Daoy (cell line): ENCODE data around the gene GSG1L. TPM values are rescaled to one million over a fixed set of nuclear protein-coding genes. Genes with fewer than 3 reads are reported as not detected.

Experiments
- DNase-seq: peaks from one replicate; pipeline ENCODE4 v3.0.0-alpha.2; 2015; ENCODE audit warnings: low read depth
- total RNA-seq: library from RNA; depleted of rRNA; stranded (reverse); fragments of >200 nt; shearing (Covaris generic); gene quantifications from 2 replicates; pipeline ENCODE4 v1.2.3, GENCODE V29; 2014

The GSG1L gene
- total RNA-seq, 1 experiment from 2014 or later: not detected

DNA sequence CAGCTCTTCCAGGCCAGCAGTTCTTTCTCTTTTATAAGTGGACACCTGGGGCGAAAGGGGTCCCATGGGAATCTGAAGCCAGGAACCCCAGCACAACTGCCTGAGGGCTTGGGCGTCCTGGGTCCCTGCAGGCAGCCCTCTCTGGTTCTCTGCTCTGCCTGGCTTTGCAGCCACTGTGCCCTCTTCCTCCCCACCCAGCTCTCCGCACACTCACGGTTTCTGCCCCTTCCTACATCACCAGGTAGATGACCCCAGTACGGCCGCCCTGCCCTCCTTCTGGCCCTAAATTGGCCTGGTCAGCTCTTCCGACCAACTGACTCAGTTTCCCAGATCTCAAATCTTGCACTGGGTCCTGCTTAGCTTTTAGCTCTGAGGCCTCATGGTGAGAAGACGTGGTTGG lies 288.3 kb downstream of the GSG1L start:
- DNase-seq: no peak

DNA sequence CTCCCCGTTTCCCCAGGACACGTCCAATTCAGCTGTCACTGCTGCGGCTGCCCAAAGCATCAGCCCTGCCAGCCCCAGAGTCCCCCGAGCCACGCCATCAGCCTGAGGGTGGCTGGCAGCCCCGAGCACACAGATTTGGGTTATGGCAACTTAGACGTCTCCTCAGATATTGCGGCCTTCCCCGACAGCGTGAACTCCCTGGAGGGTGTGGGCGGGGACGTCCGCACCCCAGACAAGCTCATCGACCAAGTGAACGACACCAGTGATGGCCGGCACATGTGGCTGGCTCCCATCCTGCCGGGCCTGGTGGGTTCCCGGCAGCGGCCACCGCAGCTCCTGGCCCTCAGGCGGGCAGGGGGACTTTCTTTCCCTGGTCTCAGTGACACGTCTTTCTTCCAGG lies 288.7 kb downstream of the GSG1L start:
- DNase-seq: no peak

DNA sequence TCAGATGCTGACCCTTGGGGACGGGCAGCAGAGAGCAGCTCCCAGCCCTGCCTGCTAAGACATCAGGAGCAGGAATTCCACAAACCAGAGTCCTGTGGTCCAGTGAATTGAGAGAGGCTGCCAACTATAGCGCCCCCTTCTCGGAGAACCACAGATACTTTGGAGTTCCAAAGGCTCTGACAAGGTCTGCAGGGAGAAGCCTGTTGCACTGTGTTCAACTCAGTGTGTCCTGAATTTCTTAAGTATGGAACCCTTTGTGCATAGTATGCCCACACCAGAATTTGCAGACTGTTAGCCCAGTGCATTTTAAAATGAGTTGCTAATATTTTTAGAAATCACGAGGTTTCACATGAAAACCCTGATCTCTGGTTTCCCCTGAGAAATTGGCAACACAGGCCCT lies 290.2 kb downstream of the GSG1L start:
- DNase-seq: no peak

DNA sequence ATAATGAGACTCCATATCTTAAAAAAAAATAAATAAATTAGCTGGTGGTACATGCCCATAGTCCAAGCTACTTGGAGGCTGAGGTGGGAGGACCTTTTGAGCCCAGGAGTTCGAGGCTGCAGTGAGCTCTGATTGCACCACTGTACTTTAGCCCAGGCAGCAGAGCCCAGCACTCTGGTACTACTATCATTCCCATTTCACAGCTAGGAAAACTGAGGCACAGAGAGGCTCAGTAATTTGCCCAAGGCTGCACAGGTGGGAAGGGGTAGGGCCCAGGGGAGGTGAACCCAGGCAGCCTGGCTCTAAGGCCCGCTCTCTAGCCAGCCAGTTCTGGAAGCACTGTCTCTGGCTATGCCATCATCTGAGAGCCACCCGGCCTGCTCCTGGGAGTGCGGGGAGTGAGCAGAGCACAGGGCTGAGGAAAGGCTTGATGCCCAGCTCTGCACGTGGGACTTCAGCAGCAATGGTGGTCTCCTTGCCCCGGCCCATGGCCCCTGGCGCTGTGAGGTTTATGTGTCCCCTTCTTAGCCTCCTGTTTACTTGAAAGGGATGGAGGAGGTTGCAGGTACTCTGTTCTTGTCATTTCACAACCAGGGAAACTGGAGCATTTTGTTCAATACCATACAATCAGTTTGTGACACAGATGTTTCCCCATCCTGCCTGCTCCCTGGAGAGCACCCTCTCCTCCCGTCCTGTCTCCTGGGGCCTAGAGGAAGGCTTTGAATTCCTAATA lies 291.3 kb downstream of the GSG1L start:
- DNase-seq: no peak

DNA sequence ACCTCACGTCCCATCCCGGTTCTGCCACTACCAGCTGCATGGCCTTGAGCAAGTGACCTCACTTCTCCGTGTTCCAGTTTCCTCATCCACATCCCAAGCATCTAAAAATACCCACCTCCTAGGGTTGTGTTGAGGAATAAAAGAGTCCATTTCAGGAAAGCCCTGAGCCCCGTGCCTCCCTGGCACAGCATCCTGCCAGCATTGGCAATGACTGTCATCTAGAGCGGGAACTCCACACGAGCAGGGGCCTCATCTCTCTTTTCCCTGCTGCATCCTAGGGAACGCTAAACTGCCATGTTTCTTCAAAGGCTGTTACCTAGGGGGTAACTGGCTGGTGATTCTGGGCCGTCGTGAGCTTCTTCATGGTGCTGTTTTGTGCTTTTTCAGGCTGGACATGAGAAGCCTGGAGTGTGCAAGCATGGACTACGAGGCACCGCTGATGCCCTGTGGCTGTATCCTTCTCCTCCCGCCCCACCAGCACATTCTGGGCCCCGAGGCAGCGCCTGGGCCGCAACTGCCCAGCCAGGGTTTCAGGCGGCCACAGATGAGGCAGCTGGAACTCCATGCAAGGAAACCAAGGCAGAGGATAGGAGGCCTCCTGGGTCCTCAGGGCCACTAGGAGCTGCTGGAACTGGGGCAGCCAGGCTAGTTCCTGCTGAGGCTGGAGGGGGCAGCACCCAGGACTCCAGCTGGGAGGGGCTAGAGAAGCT lies 292.2 kb downstream of the GSG1L start:
- no peak for DNase-seq

DNA sequence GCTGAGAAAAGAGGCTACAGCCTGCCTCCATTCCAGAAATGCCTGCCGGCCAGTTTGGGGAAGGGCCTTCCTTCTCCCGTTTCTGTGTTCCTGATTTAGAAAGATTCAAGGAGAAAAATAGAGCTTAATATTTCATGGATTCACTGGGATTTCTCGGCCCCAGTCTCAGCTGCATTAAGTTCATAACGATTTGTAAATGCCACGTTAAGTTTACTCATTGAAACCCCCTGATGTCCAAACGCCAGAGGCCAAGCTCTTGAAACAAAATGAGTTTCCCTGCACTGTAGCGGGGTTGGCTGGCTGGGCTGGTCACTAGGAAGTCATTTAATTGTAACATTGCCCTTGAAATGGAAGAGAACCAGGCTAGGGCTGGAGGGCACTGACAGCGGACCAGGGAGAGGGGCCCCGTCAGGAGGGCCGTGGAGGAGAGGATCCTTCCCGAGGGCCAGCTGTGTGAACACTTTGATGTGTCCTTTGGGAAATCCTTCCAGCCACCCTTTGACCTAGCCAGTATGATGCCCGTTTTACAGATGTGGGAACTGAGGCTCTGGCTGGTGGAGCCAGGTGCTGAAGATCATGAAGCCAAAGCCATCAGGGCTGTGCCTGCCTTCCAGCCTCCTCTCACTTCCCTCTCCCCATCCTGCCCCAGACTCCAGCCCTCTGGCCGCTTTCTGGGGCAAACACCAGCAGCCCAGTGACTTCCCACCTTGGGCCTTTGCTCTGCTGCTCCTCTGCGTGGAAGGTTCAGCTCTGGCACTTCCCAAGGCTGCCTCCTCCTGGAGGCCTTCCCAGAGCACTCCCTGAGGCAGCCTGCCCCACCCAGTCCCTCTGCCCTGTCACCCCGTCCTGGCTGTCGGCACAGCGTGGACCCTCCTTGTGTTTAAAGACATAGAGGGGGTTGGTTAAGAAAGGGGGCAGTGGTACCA lies 293.0 kb downstream of the GSG1L start:
- no peak for DNase-seq

DNA sequence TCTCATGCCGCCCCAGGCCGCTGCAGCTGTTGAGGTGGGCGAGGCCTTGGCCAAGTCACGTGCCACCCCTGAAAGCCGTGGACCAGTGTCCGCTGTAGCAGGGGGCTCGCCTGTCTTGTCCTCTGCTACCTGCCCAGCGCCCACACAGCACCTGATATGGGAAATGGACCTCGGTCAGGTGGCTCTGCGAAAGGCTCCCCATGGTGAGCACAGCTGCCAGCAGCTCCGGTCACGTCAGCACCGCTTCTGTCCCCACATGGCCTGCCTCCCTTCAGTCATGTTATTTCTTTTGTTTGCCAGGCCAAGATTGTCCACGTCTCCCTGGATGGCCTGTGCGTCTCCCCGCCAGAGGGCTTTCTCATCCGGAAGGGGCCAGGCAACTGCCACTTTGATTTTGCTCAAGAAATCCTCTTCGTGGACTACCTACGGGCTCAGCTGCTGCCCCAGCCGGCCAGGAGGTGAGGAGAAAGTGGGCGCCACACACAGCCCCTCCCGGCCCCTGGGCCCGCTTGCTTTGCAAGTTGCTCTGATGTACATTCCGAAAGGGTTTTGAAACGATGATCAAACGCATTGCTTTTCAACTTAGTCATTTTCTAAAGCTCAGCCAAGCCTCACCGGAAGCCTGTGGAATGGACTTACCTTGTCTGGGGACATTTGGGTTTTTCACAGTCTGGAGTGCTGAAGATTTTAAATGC lies 293.8 kb downstream of the GSG1L start:
- DNase-seq: peak; percentile 89

DNA sequence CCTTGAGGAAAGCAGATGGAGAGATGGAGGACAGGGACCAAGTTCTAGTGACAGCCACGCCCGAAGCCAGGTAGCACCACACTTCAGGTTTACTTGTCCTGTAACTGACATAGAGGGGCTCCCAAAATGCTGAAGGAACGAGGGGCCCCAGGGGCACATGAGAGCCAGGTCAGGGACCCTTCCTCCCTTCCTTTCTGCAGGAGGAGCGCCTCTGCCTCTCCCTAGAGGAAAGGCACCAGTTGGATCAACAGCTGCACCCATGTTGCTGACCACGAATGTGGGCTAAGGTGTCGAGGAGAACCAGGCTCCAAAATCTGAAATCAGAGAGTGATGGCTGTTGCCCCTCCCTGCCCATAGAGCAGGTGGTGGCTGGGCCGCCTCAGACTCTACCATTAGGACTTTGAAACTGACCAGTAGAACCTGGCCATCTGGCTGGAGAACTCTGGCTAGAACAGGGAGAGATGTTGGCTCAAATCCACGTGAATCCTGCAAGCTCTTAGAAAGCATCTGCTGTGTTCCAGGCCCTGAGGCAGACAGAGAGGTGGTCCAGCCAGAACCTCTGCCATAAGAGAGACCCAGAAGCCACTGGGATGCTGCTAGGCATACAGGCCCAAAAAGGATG lies 294.8 kb downstream of the GSG1L start:
- no peak for DNase-seq

DNA sequence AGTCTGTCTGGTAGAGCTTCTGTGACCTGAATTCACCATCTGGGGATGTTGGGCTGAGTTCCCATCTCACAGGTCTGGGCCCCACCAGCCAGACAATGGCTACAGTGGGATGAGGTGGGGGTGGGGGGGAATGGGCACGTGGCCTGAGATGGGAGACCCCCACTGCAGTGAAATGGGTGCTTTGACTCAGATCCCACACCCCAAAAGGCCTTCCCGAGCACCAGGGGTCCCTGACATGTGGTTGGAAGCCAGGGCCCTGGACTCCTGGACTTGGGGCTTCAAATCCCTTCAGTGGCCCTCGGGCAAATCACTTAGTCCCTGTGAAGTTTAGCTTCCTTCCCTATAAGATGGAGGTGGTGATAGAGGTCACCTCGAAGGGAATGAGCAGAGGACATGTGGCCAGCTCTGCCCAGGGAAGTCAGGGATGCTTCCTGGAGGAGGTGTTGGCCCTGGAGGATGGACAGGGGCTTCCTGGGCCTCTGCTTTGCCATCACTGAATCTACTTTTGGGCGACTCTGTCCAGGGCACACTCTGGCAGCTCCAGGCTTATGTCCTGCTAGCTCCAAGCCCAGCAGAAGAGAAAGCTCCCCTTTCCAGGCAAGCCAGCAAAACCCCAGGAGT lies 295.4 kb downstream of the GSG1L start:
- DNase-seq: no peak

DNA sequence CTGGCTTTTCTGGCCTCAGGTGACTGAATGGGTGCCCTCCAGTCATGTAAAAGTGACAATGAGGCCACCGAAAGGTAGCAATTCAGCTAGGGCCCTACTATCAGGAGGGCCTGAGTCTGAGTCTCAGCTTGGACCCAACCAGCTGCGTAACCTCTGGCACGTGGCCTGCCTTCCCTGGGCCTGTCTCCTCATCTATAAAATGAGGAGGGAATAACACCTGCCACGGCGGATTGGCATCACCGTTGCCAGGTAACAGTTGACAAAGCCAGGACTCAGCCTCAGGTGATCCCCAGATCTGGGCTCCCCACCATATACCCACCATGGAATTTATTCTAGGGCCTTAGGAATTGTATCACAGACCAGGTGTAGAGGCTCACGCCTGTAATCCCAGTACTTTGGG lies 296.4 kb downstream of the GSG1L start:
- DNase-seq: no peak

DNA sequence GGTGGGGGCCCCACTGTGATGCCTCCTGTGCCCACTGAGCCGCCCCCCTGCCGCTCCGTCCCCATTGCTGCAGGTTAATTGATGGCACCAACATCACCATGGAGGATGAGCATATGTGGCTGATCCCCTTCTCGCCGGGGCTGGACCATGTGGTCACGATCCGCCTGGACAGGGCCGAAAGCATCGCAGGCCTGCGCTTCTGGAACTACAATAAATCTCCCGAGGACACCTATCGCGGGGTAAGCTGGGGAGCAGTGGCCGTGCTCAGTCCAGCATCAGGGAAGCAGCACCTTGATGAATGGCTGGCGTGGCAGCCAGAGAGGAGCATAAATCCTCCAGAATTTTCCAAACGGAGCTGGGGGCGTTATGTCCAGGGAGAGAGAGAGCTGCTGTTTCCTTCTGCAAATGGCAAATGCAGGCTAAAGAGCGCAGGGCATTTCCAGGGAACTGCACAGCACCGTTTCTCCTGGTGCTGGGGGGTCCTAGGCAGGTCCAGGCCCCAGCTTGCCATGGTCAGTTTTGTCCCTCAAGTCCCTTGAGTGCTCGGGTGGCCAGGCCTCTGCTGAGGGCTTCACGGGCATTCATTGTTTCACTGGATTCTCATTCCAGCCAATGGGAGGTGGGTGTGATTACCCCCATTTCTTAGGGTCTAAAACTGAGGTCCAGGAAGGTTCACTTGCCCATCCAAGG lies 297.1 kb downstream of the GSG1L start:
- DNase-seq: no peak

DNA sequence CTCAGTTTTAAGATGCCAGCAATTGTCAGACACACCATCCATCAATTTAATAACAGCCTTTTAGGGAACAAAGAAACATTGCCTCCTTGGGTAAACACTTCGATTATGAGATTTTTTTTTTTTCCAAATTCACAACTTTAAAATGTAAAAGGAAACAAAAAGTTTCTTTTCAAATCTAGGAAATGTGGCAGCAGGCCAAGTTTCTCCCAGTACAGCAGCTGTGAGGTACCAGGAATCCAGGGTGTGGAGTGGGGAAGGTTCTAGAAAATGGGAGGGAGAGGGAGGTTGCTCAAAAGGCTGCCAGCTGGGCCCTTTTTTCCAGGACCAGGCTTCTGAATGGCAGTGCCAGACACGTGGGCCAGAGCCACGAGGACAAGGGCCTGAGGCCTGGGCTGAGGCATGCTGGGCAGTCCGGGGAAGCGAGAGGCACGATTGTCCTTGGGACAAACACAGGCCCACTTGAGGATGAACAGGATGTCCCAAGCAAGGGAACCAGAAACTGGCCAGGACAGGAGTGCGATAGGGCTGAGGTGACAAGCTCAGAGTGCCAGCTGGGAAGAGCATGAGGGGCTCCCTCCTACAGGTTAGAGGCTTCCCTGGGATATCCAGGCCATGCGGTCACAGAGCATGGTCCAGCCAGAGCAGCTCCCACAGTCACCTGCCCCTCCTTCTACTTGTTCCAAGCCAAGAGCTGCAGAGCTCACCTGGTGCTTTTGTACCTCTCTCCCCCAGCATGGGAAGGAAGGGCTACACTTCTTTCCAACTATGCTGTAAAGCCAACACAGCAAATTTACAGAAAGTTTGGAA lies 298.4 kb downstream of the GSG1L start:
- DNase-seq: no peak

DNA sequence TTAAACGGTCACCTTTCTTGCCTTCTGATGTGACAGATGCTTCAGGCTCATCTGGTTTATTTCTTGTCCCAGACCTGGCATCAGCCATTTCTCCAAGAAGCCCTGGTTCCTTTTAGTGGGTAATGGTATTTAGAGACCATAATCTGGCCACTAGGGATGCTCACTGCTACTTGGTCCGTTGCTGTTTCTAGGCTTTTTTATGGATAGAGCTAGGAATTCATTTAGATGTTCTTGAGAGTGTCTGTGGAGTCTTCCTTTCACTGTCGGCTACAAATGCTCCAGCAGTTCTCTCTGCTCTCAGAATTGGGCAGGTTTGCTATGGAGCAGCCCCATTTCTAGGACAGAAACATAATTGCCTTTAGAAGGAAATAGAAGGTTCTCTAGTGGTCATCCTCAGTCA lies 299.1 kb downstream of the GSG1L start:
- no peak for DNase-seq

DNA sequence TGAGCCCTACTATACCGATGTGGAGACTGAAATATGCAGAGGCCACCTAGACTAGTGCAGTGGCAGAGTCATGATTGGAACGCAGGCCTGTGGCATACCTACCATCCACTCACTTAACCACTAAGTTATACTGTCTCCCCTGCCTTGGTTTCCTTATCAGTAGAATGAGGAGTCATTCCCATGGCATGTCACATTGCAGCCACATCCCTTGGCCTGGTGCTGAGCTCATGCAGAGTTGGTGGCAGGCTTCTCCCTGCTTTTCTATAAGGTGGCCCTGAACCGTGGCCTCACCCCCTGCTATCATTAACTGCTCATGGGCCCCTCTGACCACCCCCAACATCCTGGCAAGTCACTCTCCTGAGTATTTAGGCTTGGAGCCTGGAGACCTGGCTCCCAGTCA lies 301.1 kb downstream of the GSG1L start:
- DNase-seq: peak; percentile 92

DNA sequence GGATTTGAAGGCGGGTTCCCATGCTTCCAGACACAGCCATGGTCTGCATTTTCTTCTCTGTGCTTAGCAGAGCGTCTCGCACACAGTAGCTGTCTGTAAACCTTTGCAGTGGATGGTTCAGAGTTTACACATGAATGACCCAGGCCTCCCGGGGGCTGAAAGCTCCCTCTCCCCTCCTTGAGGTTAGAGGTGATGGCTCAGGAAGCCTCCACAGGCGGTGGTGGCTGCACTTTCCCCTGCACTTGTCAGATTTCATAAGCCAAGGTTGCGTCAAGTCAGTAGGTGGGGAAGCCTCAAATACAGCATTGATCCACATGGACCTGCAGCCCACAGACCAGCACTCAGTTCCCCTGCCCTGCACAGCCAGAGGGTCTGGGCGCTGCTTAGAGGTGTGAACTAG lies 301.7 kb downstream of the GSG1L start:
- DNase-seq: peak; percentile 73

DNA sequence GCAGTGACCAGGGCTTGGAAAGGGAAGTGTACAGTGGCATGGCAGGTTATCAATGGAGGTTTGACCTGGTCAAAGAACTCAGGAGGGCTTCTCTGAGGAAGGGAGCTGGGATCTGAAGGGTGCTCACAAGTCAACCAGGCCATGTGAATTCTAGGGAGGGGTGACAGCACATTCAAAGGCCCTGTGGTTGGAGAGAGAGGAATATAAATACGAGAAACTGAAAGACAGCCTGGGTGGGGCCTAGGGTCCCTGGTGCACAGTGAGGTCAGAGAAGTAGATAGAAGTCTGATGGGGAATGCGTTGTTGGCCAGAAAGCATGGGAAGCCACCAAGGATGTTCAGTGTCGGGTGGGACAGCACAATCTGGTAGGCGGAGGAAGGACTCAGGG lies 302.7 kb downstream of the GSG1L start:
- DNase-seq: no peak

DNA sequence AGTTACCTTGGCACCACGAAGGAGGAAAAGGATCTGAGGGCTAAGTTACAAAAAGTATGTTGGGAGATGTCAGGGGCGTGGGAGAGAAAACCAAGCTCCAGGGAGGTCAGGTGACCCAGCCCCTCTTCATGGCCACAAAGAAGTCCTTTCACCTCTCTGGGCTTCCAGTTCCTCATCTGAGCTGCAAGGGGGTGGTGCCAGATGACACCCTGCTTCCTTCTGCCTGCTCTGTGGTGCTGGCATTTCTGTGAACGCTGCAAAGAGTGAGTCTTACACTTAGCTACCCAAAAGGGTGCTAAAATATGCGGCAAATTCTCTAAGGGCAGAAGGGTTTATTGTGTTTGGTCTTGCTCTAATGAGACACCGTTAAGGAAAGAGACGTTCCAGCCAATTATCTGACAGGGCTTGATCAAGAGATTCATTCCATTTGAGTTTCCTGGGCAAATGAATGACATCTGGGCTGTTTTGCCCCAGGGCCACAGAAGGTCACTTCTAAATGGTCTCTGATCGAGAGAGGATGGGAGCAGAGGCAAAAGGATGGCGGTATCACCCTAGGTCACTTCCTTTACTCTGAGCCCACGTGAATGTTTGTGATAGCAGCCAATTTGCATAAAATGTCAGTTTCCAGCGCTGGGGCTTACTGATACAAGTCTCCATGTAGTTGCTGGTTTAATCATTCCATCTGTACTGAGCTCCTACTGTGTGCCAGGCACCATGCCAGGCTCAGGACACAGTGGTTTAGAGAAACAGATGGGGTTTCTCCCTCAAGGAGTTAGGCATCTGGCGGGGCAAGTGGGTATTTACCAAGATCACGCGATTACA lies 303.3 kb downstream of the GSG1L start:
- DNase-seq: no peak

DNA sequence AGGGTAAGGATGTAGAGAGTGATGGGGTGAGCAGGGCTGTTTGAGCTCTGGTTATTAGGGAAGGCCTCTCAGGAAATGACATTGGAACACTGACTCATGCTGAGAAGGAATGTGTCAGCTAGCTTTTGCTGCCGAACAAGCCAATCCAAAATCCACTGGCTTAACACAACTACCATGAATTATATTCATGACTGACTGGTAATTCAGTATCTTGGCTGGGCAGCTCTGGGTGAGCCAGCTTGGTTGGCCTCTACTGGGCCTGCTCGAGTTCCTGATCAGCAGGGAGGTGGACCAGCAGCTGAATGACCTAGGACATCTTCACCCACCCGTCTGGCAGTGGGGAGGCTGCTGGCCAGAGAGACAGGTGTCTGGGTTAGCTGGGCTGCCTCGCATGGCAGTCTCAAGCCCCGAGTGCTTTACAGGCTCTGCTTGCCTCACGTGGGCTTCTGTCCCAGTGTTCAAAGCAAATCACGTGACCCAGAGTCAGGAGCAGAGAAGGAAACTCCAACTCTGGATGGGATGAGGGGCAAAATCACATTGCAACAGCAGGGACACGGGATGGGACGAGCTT lies 304.1 kb downstream of the GSG1L start:
- peak; percentile 58 for DNase-seq
